Natural killer cell (primary cell): Measurements from ENCODE around the gene MFSD6L. TPM values are rescaled to one million over a fixed set of nuclear protein-coding genes. Genes with fewer than 3 reads are reported as not detected.
A peak's percentile ranks its signal among the peaks of the same experiment; 100 is the strongest.

ENCODE experiments used
- ATAC-seq, 3 donors: fragments of 150-1000 bp in 2 of 3; fragments of 200-7000 bp in 1 of 3; cut with Tn5 transposase; 1 replicate in 1 of 3; 2 replicates in 2 of 3; pipeline ENCODE4 v1.10.0; 2021; ENCODE audit warnings: mild to moderate bottlenecking in 2 of 3, moderate library complexity in 2 of 3
- DNase-seq, 2 donors: peaks; one replicate each; pipeline versions ENCODE4 v3.0.0 to v3.0.0-alpha.2; 2013 to 2021; ENCODE audit warnings: mixed read lengths in 1 of 2
- H3K27ac ChIP-seq: one replicate; pipeline ENCODE4 v1.5.1; 2013; ENCODE audit warnings: mild to moderate bottlenecking, low read length
- H3K27me3 ChIP-seq: one replicate; pipeline ENCODE4 v1.6.1; 2013; ENCODE audit warnings: low read length; ENCODE audit not compliant: control insufficient read depth, insufficient read depth
- H3K36me3 ChIP-seq: one replicate; pipeline ENCODE4 v1.6.1; 2013; ENCODE audit warnings: low read length; ENCODE audit not compliant: control insufficient read depth, insufficient read depth
- H3K4me1 ChIP-seq: one replicate; pipeline ENCODE4 v1.6.1; 2013; ENCODE audit warnings: low read length; ENCODE audit not compliant: control insufficient read depth, insufficient read depth
- H3K4me3 ChIP-seq: one replicate; pipeline ENCODE4 v1.5.1; 2013; ENCODE audit warnings: low read length
- H3K9me3 ChIP-seq: one replicate; pipeline ENCODE4 v1.6.1; 2013; ENCODE audit warnings: low read length; ENCODE audit not compliant: control insufficient read depth, insufficient read depth
- H3K27ac Mint-ChIP-seq, 2 donors: one replicate each; pipeline ENCODE4 v1.8.0; 2022; ENCODE audit warnings: mild to moderate bottlenecking in 2 of 2, mixed read lengths in 2 of 2, moderate library complexity in 1 of 2
- H3K27me3 Mint-ChIP-seq, 2 donors: one replicate each; pipeline ENCODE4 v1.8.0; 2022; ENCODE audit warnings: low read depth in 2 of 2, mixed read lengths in 2 of 2
- H3K36me3 Mint-ChIP-seq: one replicate; pipeline ENCODE4 v1.8.0; 2022; ENCODE audit warnings: mixed read lengths
- H3K4me1 Mint-ChIP-seq, 2 donors: one replicate each; pipeline ENCODE4 v1.8.0; 2022; ENCODE audit warnings: mixed read lengths in 2 of 2
- H3K4me3 Mint-ChIP-seq: one replicate; pipeline ENCODE4 v1.8.0; 2022; ENCODE audit warnings: mild to moderate bottlenecking, moderate library complexity, mixed read lengths
- H3K9me3 Mint-ChIP-seq, 2 donors: one replicate each; pipeline ENCODE4 v1.8.0; 2022; ENCODE audit warnings: mixed read lengths in 2 of 2
- CTCF ChIP-seq: fragments of 200-600 bp; IDR thresholded peaks from one replicate; pipeline ENCODE4 v1.8.0; 2022; ENCODE audit warnings: antibody characterized with exemption
- WGBS: methylation state at CpG from one replicate; pipeline ENCODE4 v1.1.7; 2013; ENCODE audit warnings: missing lambda C conversion rate; ENCODE audit not compliant: insufficient coverage; 5-methylcytosine and 5-hydroxymethylcytosine counted together
- intact Hi-C: fragments of 100-400 bp; cut with micrococcal nuclease; formaldehyde crosslinking; loops from one replicate; pipeline ENCODE4 v1.14.2; 2022
- total RNA-seq, 4 donors: library from RNA; stranded (reverse); fragments of 120-200 nt in 1 of 4; gene quantifications; one replicate each; pipeline versions ENCODE4 v1.2.3 to v1.2.4, GENCODE V29; 2013 to 2022

The MFSD6L gene
- total RNA-seq, 3 donors from 2014 or later (not counting 1 experiment from before 2014, with no cell fraction given) = 0.12 to 0.90 TPM; not detected in 1

DNA sequence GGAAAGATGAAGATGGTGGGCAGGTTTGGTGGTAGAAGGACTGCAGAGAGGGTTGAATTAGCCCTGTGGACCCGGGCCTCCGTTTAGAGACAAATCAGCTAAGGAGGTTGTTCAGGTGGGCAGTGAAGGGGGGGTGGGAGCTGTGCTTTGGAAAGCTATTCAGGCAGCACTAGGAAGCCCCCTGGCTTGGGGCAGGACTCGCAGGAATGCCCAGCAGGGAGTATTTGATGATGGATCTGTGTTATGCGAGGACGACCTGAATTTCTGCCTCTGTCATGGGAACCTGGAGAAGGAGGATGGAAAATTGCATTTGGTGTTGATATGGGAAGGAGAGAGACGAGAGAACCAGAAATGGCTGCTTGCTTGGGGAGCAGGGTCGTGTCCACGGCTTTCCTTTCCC, 44.3 kb downstream of the MFSD6L start:
- intact Hi-C loops = no loop called here
- ATAC-seq = no peak

GRCh38 chr17:8753976-8754440, 45.2 kb downstream of the MFSD6L start:
- Histone ChIP-seq H3K4me1 (no peaks in the 10 kb centered on the region), H3K4me3 (no peak overlapping the region), H3K27me3 (no peaks in the 10 kb centered on the region), H3K27ac (no peak overlapping the region), H3K9me3 (no peaks in the 10 kb centered on the region), H3K36me3 (no peaks in the 10 kb centered on the region)
- Mint-ChIP-seq H3K36me3 (no peaks in the 10 kb centered on the region), H3K27ac (no peak overlapping the region), H3K4me1 (no peaks in the 10 kb centered on the region), H3K27me3 (peaks cover 10 to 21% of the 10 kb centered on the region in 2 donors), H3K9me3 (no peaks in the 10 kb centered on the region), H3K4me3 (no peak overlapping the region)
- ATAC-seq = no peak
- intact Hi-C loops = no loop called here
- peak in 1 of 2 donors; percentile 27 for DNase-seq
- TF ChIP-seq CTCF = no peak
- 100% methylated on average over 1 of the region's 1 CpG for WGBS

More for the DNA sequence above, 44.3 kb downstream of the MFSD6L start:
- Mint-ChIP-seq H3K9me3 (no peaks in the 10 kb centered on the region), H3K4me3 (no peak overlapping the region), H3K4me1 (no peaks in the 10 kb centered on the region), H3K27me3 (peaks cover 10 to 21% of the 10 kb centered on the region in 2 donors), H3K36me3 (no peaks in the 10 kb centered on the region), H3K27ac (no peak overlapping the region)
- 83% methylated on average over 8 of the region's 8 CpGs for WGBS
- Histone ChIP-seq H3K9me3 (no peaks in the 10 kb centered on the region), H3K27me3 (no peaks in the 10 kb centered on the region), H3K36me3 (no peaks in the 10 kb centered on the region), H3K4me1 (no peaks in the 10 kb centered on the region), H3K4me3 (no peak overlapping the region), H3K27ac (no peak overlapping the region)
- no peak for DNase-seq
- no peak for TF ChIP-seq CTCF

GRCh38 chr17:8753136-8753975, 45.8 kb downstream of the MFSD6L start:
- Mint-ChIP-seq H3K27ac (no peak overlapping the region), H3K9me3 (no peaks in the 10 kb centered on the region), H3K4me3 (no peak overlapping the region), H3K27me3 (peaks cover 10 to 21% of the 10 kb centered on the region in 2 donors), H3K36me3 (no peaks in the 10 kb centered on the region), H3K4me1 (no peaks in the 10 kb centered on the region)
- Histone ChIP-seq H3K9me3 (no peaks in the 10 kb centered on the region), H3K4me3 (no peak overlapping the region), H3K4me1 (no peaks in the 10 kb centered on the region), H3K36me3 (no peaks in the 10 kb centered on the region), H3K27me3 (no peaks in the 10 kb centered on the region), H3K27ac (no peak overlapping the region)
- no peak for TF ChIP-seq CTCF
- DNase-seq = no peak
- no peak for ATAC-seq
- 82% methylated on average over 12 of the region's 12 CpGs for WGBS
- intact Hi-C loops = no loop called here
